ENCODE measurements around the gene ZNF207.
"Not testable (repeated sequence)": the region's sequence is repeated elsewhere in the genome, so short reads cannot be mapped to it uniquely, and the experiment has no call there.

ZNF207 gene

GRCh38 chr17:32307658-32308057, 42.3 kb upstream of the ZNF207 start:
- Mint-ChIP-seq H3K4me3 (no peak overlapping the region), H3K4me1 (peaks cover 48% of the 10 kb centered on the region), H3K9me3 (no peaks in the 10 kb centered on the region), H3K27ac (no peak overlapping the region), H3K36me3 (ENCODE audit: low read depth) (no peaks in the 10 kb centered on the region), H3K27me3 (ENCODE audit: low read depth, poor library complexity) (peaks cover 20% of the 10 kb centered on the region)
- no peak for DNase-seq
- no peak for TF ChIP-seq CTCF (IDR thresholded peaks at IDR 0.05)

- no peak overlapping the region for H3K27ac Mint-ChIP-seq
Observed at GRCh38 chr17:32311028-32311536, 38.9 kb upstream of the ZNF207 start.

GRCh38 chr17:32314636-32315035, 35.3 kb upstream of the ZNF207 start:
- TF ChIP-seq CTCF (IDR thresholded peaks at IDR 0.05): no peak
- no peak for DNase-seq
- Mint-ChIP-seq H3K27ac (no peak overlapping the region), H3K4me1 (peaks cover 16% of the 10 kb centered on the region), H3K27me3 (ENCODE audit: low read depth, poor library complexity) (peaks cover 49% of the 10 kb centered on the region), H3K36me3 (ENCODE audit: low read depth) (no peaks in the 10 kb centered on the region), H3K9me3 (no peaks in the 10 kb centered on the region), H3K4me3 (no peak overlapping the region)

More at GRCh38 chr17:32311028-32311536, 38.9 kb upstream of the ZNF207 start:
- Mint-ChIP-seq H3K27me3 (ENCODE audit: low read depth, poor library complexity) (peaks cover 42% of the 10 kb centered on the region), H3K9me3 (no peaks in the 10 kb centered on the region), H3K4me1 (peaks cover 19% of the 10 kb centered on the region), H3K36me3 (ENCODE audit: low read depth) (no peaks in the 10 kb centered on the region), H3K4me3 (no peak overlapping the region)
- no peak for DNase-seq
- TF ChIP-seq CTCF (IDR thresholded peaks at IDR 0.05): no peak

GRCh38 chr17:32315171-32315570, 34.8 kb upstream of the ZNF207 start:
- Mint-ChIP-seq H3K9me3 (no peaks in the 10 kb centered on the region), H3K27me3 (ENCODE audit: low read depth, poor library complexity) (peaks cover 46% of the 10 kb centered on the region), H3K36me3 (ENCODE audit: low read depth) (no peaks in the 10 kb centered on the region), H3K4me1 (peaks cover 16% of the 10 kb centered on the region), H3K27ac (no peak overlapping the region), H3K4me3 (no peak overlapping the region)
- no peak for DNase-seq
- TF ChIP-seq CTCF (IDR thresholded peaks at IDR 0.05): no peak

GRCh38 chr17:32316653-32317052, 33.3 kb upstream of the ZNF207 start:
- H3K27me3 Mint-ChIP-seq (ENCODE audit: low read depth, poor library complexity): peaks cover 42% of the 10 kb centered on the region
- not testable (repeated sequence) for H3K4me1 Mint-ChIP-seq; H3K4me3 Mint-ChIP-seq; H3K27ac Mint-ChIP-seq; H3K9me3 Mint-ChIP-seq; DNase-seq; H3K36me3 Mint-ChIP-seq (ENCODE audit: low read depth)

GRCh38 chr17:32317353-32317752, 32.6 kb upstream of the ZNF207 start:
- H3K4me1 Mint-ChIP-seq: peaks cover 6% of the 10 kb centered on the region
- no peak for DNase-seq
- TF ChIP-seq CTCF (IDR thresholded peaks at IDR 0.05): no peak
- no peaks in the 10 kb centered on the region for H3K9me3 Mint-ChIP-seq
- H3K27ac Mint-ChIP-seq: no peak overlapping the region
- peaks cover 45% of the 10 kb centered on the region for H3K27me3 Mint-ChIP-seq (ENCODE audit: low read depth, poor library complexity)
- H3K36me3 Mint-ChIP-seq (ENCODE audit: low read depth): no peaks in the 10 kb centered on the region
- H3K4me3 Mint-ChIP-seq: no peak overlapping the region

Measured in nephron progenitor cell (in vitro differentiated cells).